Measurements from ENCODE around the gene POLE.
"Not testable (repeated sequence)": the region's sequence is repeated elsewhere in the genome, so short reads cannot be mapped to it uniquely, and the experiment has no call there.

Gene POLE

DNA sequence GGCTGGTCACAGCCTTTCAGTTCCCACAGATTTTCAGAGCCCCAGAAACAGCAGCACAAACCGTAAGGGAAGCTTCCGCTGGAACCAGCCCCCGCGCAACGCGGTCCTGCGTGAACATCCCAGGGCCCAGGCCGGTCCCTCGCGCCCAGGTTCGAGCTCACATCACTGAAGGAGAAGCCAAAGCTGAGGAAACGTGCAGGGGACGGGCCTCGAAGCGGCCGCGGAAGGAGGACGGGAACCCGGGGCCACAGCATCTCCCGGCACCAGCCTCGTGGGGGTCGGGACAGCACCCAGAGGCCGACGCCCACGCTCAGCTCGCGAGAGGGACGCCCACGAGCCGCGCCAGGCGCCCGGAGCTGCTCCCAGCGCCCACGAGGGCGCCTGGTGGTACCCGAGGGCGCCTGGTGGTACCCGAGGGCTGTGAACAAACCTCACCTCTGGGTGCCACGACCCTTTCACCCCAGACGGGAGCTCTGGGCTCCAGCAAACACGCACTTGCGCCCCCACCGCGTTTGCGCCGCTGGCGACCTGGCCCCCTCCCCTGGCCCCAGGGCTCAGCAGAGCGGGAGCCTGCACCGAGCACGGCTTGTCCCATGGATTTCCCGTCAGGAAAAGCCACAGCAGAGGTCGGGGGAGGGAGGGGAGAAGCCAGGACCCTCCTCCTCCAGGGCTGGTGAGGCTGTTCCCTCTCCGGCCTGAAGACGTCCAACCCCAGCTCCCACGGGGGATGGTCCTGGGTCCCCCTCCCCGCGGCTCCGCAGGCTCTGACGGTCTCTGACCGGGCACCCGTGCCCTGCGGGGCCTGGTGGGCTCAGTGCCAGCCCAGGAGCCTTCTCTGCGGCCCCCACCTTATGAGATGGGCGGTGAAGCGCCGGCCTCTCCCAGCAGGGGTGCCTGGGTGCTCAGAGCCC lies 83.6 kb downstream of the POLE start:
- H3K9me3 ChIP-seq: no peaks in the 10 kb centered on the region
- no peaks in the 10 kb centered on the region for H3K36me3 ChIP-seq
- H3K27ac ChIP-seq: no peak overlapping the region
- TF ChIP-seq, protein P1, sequence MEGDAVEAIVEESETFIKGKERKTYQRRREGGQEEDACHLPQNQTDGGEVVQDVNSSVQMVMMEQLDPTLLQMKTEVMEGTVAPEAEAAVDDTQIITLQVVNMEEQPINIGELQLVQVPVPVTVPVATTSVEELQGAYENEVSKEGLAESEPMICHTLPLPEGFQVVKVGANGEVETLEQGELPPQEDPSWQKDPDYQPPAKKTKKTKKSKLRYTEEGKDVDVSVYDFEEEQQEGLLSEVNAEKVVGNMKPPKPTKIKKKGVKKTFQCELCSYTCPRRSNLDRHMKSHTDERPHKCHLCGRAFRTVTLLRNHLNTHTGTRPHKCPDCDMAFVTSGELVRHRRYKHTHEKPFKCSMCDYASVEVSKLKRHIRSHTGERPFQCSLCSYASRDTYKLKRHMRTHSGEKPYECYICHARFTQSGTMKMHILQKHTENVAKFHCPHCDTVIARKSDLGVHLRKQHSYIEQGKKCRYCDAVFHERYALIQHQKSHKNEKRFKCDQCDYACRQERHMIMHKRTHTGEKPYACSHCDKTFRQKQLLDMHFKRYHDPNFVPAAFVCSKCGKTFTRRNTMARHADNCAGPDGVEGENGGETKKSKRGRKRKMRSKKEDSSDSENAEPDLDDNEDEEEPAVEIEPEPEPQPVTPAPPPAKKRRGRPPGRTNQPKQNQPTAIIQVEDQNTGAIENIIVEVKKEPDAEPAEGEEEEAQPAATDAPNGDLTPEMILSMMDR (IDR thresholded peaks at IDR 0.05): no peak
- no peak overlapping the region for H3K4me3 ChIP-seq (ENCODE audit: low read depth in 1 of 2, low read length in 1 of 2)
- H3K4me1 ChIP-seq (ENCODE audit: control insufficient read depth in 1 of 2, insufficient read depth in 1 of 2, low read depth in 1 of 2, low read length in 1 of 2): peaks cover 0 to 8% of the 10 kb centered on the region in 2 experiments
- H3K27me3 ChIP-seq: peaks cover 100% of the 10 kb centered on the region

DNA sequence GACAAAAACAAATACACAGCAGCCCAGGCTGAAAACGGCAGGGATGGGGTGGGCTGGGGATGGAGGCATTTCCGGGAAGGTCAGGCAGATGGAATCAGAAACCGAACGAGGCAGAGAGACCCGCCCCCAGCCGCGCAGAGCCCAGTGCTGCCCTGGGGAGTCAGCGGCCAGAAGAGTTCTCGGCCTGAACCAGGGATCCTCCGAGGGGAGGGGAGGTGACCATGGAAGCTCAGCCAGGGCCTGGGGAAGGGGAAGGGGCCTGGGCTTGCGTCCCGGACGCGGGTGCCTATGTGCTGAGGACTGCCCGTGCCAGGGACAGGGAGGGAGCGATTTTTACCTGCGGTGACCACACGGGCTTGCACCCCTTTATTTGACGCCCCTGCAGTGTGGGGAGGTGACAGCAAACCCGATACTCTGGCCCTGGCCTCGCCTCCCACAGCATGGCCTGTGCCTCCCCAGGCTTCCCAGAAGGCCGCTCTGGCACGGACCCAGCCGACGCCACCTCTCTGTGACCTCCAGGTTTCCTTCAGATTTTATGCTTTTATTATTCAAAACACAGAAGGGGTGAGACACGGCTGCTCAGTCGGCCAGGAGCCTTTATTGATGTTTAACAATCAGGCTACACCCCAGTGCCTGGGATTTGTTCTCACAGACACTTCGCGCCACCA lies 84.4 kb downstream of the POLE start:
- Histone ChIP-seq H3K4me1 (ENCODE audit: control insufficient read depth in 1 of 2, insufficient read depth in 1 of 2, low read depth in 1 of 2, low read length in 1 of 2) (peaks cover 0 to 8% of the 10 kb centered on the region in 2 experiments), H3K4me3 (ENCODE audit: low read depth in 1 of 2, low read length in 1 of 2) (no peak overlapping the region), H3K9me3 (no peaks in the 10 kb centered on the region), H3K27me3 (peaks cover 100% of the 10 kb centered on the region), H3K36me3 (no peaks in the 10 kb centered on the region), H3K27ac (no peak overlapping the region)
- TF ChIP-seq, protein P1 (IDR thresholded peaks at IDR 0.05): no peak

DNA sequence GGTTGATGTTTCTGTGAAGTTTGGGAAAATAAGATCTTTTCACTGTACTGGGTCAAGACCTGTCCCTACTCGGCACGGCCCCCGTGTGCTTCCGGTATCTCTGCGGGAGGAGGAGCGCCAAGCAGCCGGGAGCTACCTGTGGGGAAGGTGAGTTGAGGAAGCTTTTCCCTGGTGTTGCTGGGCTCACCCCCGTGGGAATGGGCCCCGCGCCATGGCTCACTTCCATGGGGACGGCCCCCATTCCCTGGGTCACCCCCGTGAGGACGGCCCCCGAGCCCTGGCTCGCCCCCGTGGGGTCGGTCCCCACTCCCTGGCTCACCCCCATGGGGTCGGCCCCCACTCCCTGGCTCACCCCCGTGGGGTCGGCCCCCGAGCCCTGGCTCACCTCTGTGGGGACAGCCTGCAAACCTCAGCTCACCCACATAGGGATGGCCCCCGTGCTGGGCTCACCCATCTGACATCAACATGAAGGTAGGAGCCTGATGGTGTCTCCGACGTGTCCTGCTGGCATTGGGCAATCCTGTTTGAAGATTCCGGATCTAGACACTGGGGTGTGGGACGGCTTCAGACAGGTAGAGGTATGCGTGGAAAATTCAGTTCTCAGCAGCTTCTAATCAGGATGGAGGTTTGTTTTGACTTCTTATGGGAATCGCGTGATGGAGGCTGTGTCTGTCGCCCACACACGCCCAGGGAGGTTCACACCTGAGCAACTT lies 85.8 kb downstream of the POLE start:
- H3K4me3 ChIP-seq (ENCODE audit: low read depth in 1 of 2, low read length in 1 of 2): no peak overlapping the region
- TF ChIP-seq, protein P1 (IDR thresholded peaks at IDR 0.05): no peak
- H3K27me3 ChIP-seq: peaks cover 100% of the 10 kb centered on the region
- no peaks in the 10 kb centered on the region for H3K36me3 ChIP-seq
- peaks cover 0 to 8% of the 10 kb centered on the region in 2 experiments for H3K4me1 ChIP-seq (ENCODE audit: control insufficient read depth in 1 of 2, insufficient read depth in 1 of 2, low read depth in 1 of 2, low read length in 1 of 2)
- H3K9me3 ChIP-seq: no peaks in the 10 kb centered on the region
- H3K27ac ChIP-seq: no peak overlapping the region

DNA sequence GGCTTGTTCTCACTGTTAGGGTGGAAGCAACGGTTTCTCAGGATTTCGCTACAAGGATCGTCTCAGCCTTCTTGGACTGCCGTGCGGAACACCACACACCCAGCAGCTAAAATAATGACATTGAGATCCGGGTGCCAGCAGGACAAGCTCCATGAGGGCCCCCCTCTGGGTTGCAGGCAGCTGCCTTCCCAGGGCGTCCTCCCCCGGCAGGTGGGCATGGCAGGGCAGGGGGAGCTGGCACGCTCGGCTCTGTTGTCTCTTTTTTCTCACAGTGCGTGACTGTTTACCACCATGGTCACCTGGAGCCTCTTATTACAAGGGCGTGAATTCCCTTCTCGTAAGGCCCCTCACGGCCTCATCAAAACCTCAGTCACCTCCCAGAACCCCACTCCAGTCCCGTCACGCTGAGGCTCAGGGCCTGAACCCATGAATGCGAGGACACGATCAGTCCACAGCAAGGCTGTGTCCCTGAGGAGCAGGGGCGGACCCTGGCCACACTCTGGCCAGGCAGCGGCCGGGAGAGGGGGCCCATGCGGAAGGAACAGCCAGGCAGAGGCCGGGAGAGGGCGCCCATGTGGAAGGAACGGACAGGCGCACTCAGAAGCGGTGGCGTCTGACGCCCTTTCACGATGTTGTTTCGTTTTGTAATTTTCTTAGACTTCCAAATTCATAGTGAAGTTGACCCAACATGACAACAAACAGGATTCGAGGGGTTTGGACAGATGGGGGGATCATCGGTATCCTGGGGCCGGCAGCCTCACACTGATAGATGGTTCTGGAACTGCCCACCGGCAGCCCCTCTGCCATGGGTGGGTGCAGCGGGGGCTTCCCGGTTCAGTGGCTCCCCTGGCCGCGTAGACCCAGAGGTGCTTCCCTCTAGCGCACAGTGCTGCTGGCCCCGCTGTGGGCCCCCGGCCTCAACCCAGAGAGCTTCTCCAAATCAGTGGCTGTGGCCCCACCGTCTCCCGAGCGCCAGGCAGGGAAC lies 86.8 kb downstream of the POLE start:
- Histone ChIP-seq H3K9me3 (no peaks in the 10 kb centered on the region), H3K27ac (no peak overlapping the region)

DNA sequence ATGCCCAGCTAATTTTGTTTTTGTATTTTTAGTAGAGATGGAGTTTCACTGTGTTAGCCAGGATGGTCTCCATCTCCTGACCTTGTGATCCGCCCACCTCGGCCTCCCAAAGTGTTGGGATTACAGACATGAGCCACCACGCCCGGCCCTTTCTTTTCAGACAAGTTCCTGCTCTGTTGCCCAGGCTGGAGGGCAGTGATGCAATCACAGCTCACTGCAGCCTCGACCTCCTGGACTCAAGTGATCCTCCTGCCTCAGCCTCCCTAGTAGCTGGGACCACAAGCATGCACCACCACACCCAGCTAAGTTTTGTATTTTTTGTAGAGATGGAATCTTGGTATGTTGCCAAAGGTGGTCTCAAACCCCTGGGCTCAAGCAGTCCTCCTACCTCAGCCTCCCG lies 87.6 kb downstream of the POLE start:
- H3K27ac ChIP-seq; H3K4me3 ChIP-seq (ENCODE audit: low read depth in 1 of 2, low read length in 1 of 2); H3K4me1 ChIP-seq (ENCODE audit: control insufficient read depth in 1 of 2, insufficient read depth in 1 of 2, low read depth in 1 of 2, low read length in 1 of 2); H3K36me3 ChIP-seq; H3K9me3 ChIP-seq: not testable (repeated sequence)
- H3K27me3 ChIP-seq: peaks cover 98% of the 10 kb centered on the region

More for the DNA sequence above, 86.8 kb downstream of the POLE start:
- Histone ChIP-seq H3K27me3 (peaks cover 100% of the 10 kb centered on the region), H3K4me3 (ENCODE audit: low read depth in 1 of 2, low read length in 1 of 2) (no peak overlapping the region), H3K36me3 (no peaks in the 10 kb centered on the region), H3K4me1 (ENCODE audit: control insufficient read depth in 1 of 2, insufficient read depth in 1 of 2, low read depth in 1 of 2, low read length in 1 of 2) (peaks cover 0 to 8% of the 10 kb centered on the region in 2 experiments)
- TF ChIP-seq, protein P1 (IDR thresholded peaks at IDR 0.05): no peak
